Common myeloid progenitor, CD34-positive (primary cell): ENCODE data around the gene TSPAN2.

Source experiments
- CTCF ChIA-PET: fragments of 350-600 bp; sonication (Branson Sonifier 250); formaldehyde crosslinking; loops from one replicate; lab custom pipeline; 2021; ENCODE audit warnings: antibody characterized with exemption; lab: Charles Lee
- POLR2A ChIA-PET: fragments of 350-600 bp; sonication (Branson Sonifier 250); formaldehyde crosslinking; loops from one replicate; lab custom pipeline; 2021; ENCODE audit warnings: antibody characterized with exemption; lab: Charles Lee
- DNase-seq, 3 donors: peaks; one replicate each; pipeline versions ENCODE4 v3.0.0 to v3.0.0-alpha.2; 2013
- H3K27ac ChIP-seq, 2 experiments: 1 replicate in 1 of 2; 2 replicates in 1 of 2; pipeline ENCODE4 v1.7.0; 2013; ENCODE audit warnings: inconsistent platforms in 2 of 2, low read length in 2 of 2, mild to moderate bottlenecking in 2 of 2, low read depth in 1 of 2, moderate library complexity in 1 of 2; ENCODE audit not compliant: severe bottlenecking in 2 of 2, insufficient read depth in 1 of 2, poor library complexity in 1 of 2
- H3K27me3 ChIP-seq, 5 experiments: replicated peaks in 2 of 5; 1 replicate in 3 of 5; 2 replicates in 2 of 5; pipeline versions ENCODE4 v1.6.1 to v1.7.0; 2013; ENCODE audit warnings: low read length in 4 of 5, mild to moderate bottlenecking in 2 of 5, moderate library complexity in 2 of 5, inconsistent platforms in 1 of 5; ENCODE audit not compliant: insufficient read depth in 5 of 5, control insufficient read depth in 4 of 5
- H3K36me3 ChIP-seq, 4 experiments: 1 replicate in 2 of 4; 2 replicates in 2 of 4; pipeline versions ENCODE4 v1.6.1 to v1.7.0; 2013; ENCODE audit warnings: low read length in 3 of 4, control low read depth in 1 of 4, mild to moderate bottlenecking in 1 of 4; ENCODE audit not compliant: control insufficient read depth in 4 of 4, insufficient read depth in 4 of 4
- H3K4me1 ChIP-seq, 4 experiments: 1 replicate in 3 of 4; 2 replicates in 1 of 4; pipeline versions ENCODE4 v1.6.1 to v1.7.1; 2013; ENCODE audit warnings: low read length in 3 of 4, mild to moderate bottlenecking in 3 of 4, control low read depth in 1 of 4, inconsistent platforms in 1 of 4, moderate library complexity in 1 of 4; ENCODE audit not compliant: control insufficient read depth in 4 of 4, insufficient read depth in 4 of 4; ENCODE audit errors: control extremely low read depth in 1 of 4
- H3K4me3 ChIP-seq, 7 experiments: 1 replicate in 4 of 7; 2 replicates in 3 of 7; pipeline versions ENCODE4 v1.5.1 to v1.7.0; 2013; ENCODE audit warnings: mild to moderate bottlenecking in 7 of 7, low read length in 6 of 7, moderate library complexity in 6 of 7, inconsistent platforms in 2 of 7, low read depth in 2 of 7, control low read depth in 1 of 7; ENCODE audit not compliant: insufficient read depth in 4 of 7, control insufficient read depth in 1 of 7; ENCODE audit errors: extremely low read depth in 1 of 7
- H3K9me3 ChIP-seq, 5 experiments: 1 replicate in 4 of 5; 2 replicates in 1 of 5; pipeline versions ENCODE4 v1.6.1 to v1.7.1; 2013; ENCODE audit warnings: low read length in 4 of 5, mild to moderate bottlenecking in 2 of 5, inconsistent platforms in 1 of 5, low read depth in 1 of 5, moderate library complexity in 1 of 5; ENCODE audit not compliant: control insufficient read depth in 4 of 5, insufficient read depth in 2 of 5; ENCODE audit errors: control extremely low read depth in 1 of 5
- WGBS: methylation state at CpG from one replicate; pipeline ENCODE4 v1.1.5; 2013; ENCODE audit not compliant: insufficient coverage; 5-methylcytosine and 5-hydroxymethylcytosine counted together

TSPAN2 gene

DNA sequence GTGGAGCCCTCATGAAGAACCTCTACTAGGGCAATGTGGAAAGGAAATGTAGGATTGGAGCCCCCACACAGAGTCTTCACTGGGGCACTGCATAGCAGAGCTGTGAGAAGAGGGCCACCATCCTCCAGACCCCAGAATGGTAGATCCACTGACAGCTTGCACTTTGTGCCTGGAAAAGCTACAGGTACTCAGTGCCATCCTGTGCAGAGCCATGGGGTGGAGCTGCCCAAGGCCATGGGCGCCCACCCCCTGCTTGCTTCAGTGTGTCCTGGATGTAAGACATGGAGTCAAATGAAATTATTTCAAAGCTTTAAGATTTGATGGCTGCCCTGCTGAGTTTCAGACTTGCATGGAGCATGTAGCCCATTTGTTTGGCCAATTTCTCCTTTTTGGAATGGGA is 76.9 kb downstream of the TSPAN2 start:
- WGBS = no CpG with 5 or more reads among the region's 1 CpG
- CTCF ChIA-PET = no interaction called here

DNA sequence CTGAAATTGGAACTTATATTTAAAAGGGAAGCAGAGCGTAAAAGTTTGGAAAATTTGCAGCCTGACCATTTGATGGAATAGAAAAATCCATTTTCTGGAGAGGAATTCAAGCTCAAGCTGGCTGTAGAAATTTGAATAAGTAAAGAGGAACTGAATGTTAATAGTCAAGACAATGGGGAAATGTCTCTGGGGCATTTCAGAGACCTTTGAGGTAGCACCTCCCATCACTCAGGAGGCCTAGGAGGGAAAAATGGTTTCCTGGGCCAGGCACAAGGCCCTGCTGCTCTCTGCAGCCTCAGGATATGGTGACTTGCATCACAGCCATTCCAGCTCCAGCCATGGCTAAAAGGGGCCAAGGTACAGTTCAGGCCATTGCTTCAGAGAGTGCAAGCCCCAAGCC is 77.3 kb downstream of the TSPAN2 start:
- Histone ChIP-seq H3K4me1 (no peaks in the 10 kb centered on the region), H3K36me3 (no peaks in the 10 kb centered on the region), H3K9me3 (no peaks in the 10 kb centered on the region), H3K27me3 (no peaks in the 10 kb centered on the region), H3K27ac (no peak overlapping the region), H3K4me3 (no peak overlapping the region)
- ChIA-PET POLR2A (no interaction called here), CTCF (no interaction called here)
- DNase-seq = no peak
- 100% methylated on average over 1 of the region's 1 CpG for WGBS

More for the DNA sequence above, 76.9 kb downstream of the TSPAN2 start:
- Histone ChIP-seq H3K27me3 (no peaks in the 10 kb centered on the region), H3K36me3 (no peaks in the 10 kb centered on the region), H3K4me3 (no peak overlapping the region), H3K27ac (no peak overlapping the region), H3K4me1 (no peaks in the 10 kb centered on the region), H3K9me3 (no peaks in the 10 kb centered on the region)
- DNase-seq = no peak
- POLR2A ChIA-PET = no interaction called here

DNA sequence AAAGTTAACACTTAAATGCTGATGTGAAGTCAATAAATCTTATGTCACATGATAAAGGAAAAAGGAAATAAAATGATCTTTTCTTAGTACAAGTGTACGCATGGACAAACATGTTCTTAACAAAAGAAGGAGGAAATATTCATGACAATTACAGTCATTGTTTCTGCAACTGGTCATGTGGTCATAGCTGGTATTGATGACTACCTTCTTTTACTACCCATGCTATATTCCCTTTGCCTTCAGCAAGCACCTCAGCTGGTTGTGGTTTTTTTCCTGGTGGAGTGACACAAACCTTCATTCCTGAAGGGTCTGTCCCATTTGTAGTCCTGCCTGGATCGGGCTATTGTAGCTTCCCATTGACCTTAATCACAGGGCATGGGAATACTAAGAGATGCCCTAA is 83.1 kb downstream of the TSPAN2 start:
- no peaks in the 10 kb centered on the region for H3K27me3 ChIP-seq
- POLR2A ChIA-PET = no interaction called here
- CTCF ChIA-PET = no interaction called here
- H3K4me1 ChIP-seq = no peaks in the 10 kb centered on the region
- DNase-seq = no peak
- H3K9me3 ChIP-seq = peaks cover 0 to 1% (median 0%) of the 10 kb centered on the region in 5 experiments
- H3K4me3 ChIP-seq = no peak overlapping the region
- WGBS = 67% methylated on average over 1 of the region's 2 CpGs
- H3K36me3 ChIP-seq = no peaks in the 10 kb centered on the region
- H3K27ac ChIP-seq = no peak overlapping the region
